Measurements from ENCODE around the gene USP30.

The USP30 gene

DNA sequence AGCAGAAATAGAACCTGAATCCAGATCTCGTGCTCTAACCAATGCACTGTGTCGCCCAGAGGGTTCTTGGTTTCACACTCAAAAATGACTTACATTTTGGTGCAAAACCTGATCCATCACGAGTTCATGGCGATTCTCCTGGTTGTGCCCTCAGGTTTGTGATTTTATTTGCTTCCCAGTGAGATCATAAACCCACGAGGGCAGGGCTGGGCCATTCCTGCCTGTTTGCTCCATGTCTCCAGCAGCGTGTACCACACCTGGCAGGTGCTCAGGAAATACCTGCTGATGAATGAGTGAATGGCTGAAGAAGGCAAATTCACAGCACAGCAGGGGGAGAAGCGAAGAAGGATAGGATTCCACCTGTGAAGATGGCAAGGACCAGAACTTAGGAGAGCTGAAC, 73.4 kb downstream of the USP30 start:
- no peak for DNase-seq (ENCODE audit: low read depth in 1 of 2, low spot score in 1 of 2)

GRCh38 chr12:109126784-109127183, 74.4 kb downstream of the USP30 start:
- no peak for DNase-seq (ENCODE audit: low read depth in 1 of 2, low spot score in 1 of 2)

DNA sequence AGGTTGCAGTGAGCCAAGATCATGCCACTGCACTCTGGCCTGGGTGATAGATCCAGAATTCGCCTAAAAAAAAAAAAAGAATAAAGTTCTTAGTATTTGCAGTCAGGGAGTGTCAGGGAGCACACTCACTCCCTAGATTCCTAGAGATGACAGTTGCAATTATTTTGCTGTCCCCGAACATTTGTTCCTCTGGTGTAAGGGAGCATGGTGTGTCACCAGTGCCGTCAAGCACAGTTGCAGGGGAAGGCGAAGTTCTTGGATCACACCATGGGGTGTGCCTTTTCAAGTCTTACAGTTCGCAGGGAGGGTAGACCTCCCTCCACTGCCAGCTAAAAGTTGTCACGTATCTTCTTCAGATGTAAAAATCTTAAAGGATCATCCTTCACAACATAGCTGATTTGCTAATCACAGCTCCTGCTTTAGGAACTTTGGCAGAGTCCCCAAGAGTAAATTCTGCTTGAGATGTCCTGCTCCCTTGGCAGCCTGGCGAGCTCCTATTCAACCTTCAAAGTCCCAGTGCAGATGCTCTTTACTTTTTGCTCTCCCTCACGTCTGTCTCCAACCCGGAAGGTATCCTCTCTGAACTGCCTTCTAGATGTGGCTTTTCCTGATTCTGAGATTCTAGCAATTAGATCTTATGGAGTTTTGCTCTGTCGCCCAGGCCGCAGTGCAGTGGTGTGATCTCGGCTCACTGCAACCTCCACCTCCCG, 75.3 kb downstream of the USP30 start:
- DNase-seq (ENCODE audit: low read depth in 1 of 2, low spot score in 1 of 2): no peak

GRCh38 chr12:109130297-109131153, 78.1 kb downstream of the USP30 start:
- DNase-seq (ENCODE audit: low read depth in 1 of 2, low spot score in 1 of 2): no peak

- DNase-seq (ENCODE audit: low read depth in 1 of 2, low spot score in 1 of 2): no peak
Measured at GRCh38 chr12:109131154-109132050, 79.0 kb downstream of the USP30 start.

GRCh38 chr12:109134186-109134917, 82.0 kb downstream of the USP30 start:
- DNase-seq (ENCODE audit: low read depth in 1 of 2, low spot score in 1 of 2): no peak

DNA sequence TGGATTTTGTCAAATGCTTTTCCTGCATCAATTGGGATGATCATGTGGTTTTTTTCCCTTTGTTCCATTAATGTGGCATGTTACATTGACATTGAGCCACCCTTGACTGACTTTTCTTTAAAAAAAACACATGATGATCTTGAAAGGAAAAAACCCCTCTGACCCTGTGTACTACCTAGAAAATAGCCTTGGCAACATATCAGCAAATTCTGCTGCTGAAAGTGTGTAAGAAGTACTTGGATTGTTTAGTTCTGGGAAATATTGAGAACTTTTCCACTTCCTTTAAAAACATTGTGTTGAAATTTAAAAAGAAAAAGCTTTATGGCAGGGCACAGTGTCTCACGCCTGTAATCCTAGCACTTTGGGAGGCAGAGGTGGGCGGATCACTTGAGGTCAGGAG, 84.7 kb downstream of the USP30 start:
- DNase-seq (ENCODE audit: low read depth in 1 of 2, low spot score in 1 of 2): no peak

All from activated T-helper 1 cell treated with anti-CD3 and anti-CD28 coated beads, Interleukin-2, amount 50 U/mL, for 16 hours (primary cell).